ENCODE measurements around the gene ARPC1A. TPM values are rescaled to one million over a fixed set of nuclear protein-coding genes. Genes with fewer than 3 reads are reported as not detected.

The ARPC1A gene
- total and polyA plus RNA-seq, 10 donors: 64.5 to 124 (median 89.3) TPM

GRCh38 chr7:99383203-99383602 lies 57.5 kb downstream of the ARPC1A start:
- Histone ChIP-seq H3K27ac (peak overlapping the region in 3 of 8 donors; percentile 63 to 99 (median 98)), H3K4me1 (peaks cover 35 to 95% (median 77%) of the 10 kb centered on the region in 6 donors), H3K4me3 (no peak overlapping the region), H3K9me3 (no peaks in the 10 kb centered on the region), H3K27me3 (replicated peaks in 1 of 7) (no peaks in the 10 kb centered on the region), H3K36me3 (peaks cover 0 to 82% (median 34%) of the 10 kb centered on the region in 6 donors)
- TF ChIP-seq POLR2AphosphoS5 (IDR thresholded peaks at IDR 0.05) (no peak), CTCF (IDR thresholded peaks at IDR 0.05 in 8 of 11, conservative IDR thresholded peaks at IDR 0.05 in 3 of 11) (no peak), POLR2A (IDR thresholded peaks at IDR 0.05) (no peak)
- intact Hi-C loops (cut with DNase I; ENCODE audit: low total_unique reads): no loop called here
- no peak for DNase-seq
- 91 to 94% (median 93%) methylated on average over 10 of the region's 10 CpGs for WGBS, 5 donors

GRCh38 chr7:99383791-99384370 lies 58.2 kb downstream of the ARPC1A start:
- H3K27ac ChIP-seq: peak overlapping the region in 4 of 8 donors; percentile 20 to 99 (median 80)
- H3K9me3 ChIP-seq: no peaks in the 10 kb centered on the region
- H3K27me3 ChIP-seq (replicated peaks in 1 of 7): no peaks in the 10 kb centered on the region
- 88 to 97% (median 90%) methylated on average over 9 to 13 of the region's 13 CpGs for WGBS, 5 donors
- no peak overlapping the region for H3K4me3 ChIP-seq
- H3K36me3 ChIP-seq: peaks cover 0 to 82% (median 38%) of the 10 kb centered on the region in 6 donors
- intact Hi-C loops (cut with DNase I; ENCODE audit: low total_unique reads): no loop called here
- TF ChIP-seq POLR2AphosphoS5 (IDR thresholded peaks at IDR 0.05) (peak in 2 of 3 donors; percentile 27 to 68), CTCF (IDR thresholded peaks at IDR 0.05 in 8 of 11, conservative IDR thresholded peaks at IDR 0.05 in 3 of 11) (no peak), POLR2A (IDR thresholded peaks at IDR 0.05) (no peak)
- peaks cover 30 to 89% (median 70%) of the 10 kb centered on the region in 6 donors for H3K4me1 ChIP-seq
- no peak for DNase-seq

- H3K36me3 ChIP-seq: peaks cover 0 to 87% (median 44%) of the 10 kb centered on the region in 6 donors
- 74 to 87% (median 87%) methylated on average over 4 of the region's 4 CpGs for WGBS, 5 donors
Observed at GRCh38 chr7:99384523-99384922, 58.8 kb downstream of the ARPC1A start.

More at GRCh38 chr7:99384523-99384922, 58.8 kb downstream of the ARPC1A start:
- intact Hi-C loops (cut with DNase I; ENCODE audit: low total_unique reads): no loop called here
- Histone ChIP-seq H3K27me3 (replicated peaks in 1 of 7) (no peaks in the 10 kb centered on the region), H3K9me3 (no peaks in the 10 kb centered on the region), H3K4me3 (no peak overlapping the region), H3K4me1 (peaks cover 24 to 82% (median 64%) of the 10 kb centered on the region in 6 donors), H3K27ac (peak overlapping the region in 5 of 8 donors; percentile 20 to 99 (median 63))
- DNase-seq: no peak
- no peak for TF ChIP-seq POLR2A (IDR thresholded peaks at IDR 0.05)
- no peak for TF ChIP-seq CTCF (IDR thresholded peaks at IDR 0.05 in 8 of 11, conservative IDR thresholded peaks at IDR 0.05 in 3 of 11)
- no peak for TF ChIP-seq POLR2AphosphoS5 (IDR thresholded peaks at IDR 0.05)

Data from spleen (tissue), 11 donors.